HEK293 (cell line): ENCODE measurements around the gene ZNF326.

Experiments
- ZNF501 ChIP-seq: fragments of 450-650 bp; formaldehyde crosslinking; IDR thresholded peaks from 2 replicates; pipeline ENCODE4 v1.5.1; 2016; ENCODE audit warnings: missing biosample characterization, missing genetic modification characterization
- ZNF76 ChIP-seq: fragments of 450-650 bp; formaldehyde crosslinking; IDR thresholded peaks from 2 replicates; pipeline ENCODE4; 2016; ENCODE audit warnings: low read depth, missing biosample characterization, missing genetic modification characterization, borderline replicate concordance
- TF ChIP-seq, protein P1 (sequence below): fragments of 450-650 bp; formaldehyde crosslinking; IDR thresholded peaks from 2 replicates; pipeline ENCODE4 v1.5.1; 2016; ENCODE audit warnings: missing biosample characterization, missing genetic modification characterization

DNA sequence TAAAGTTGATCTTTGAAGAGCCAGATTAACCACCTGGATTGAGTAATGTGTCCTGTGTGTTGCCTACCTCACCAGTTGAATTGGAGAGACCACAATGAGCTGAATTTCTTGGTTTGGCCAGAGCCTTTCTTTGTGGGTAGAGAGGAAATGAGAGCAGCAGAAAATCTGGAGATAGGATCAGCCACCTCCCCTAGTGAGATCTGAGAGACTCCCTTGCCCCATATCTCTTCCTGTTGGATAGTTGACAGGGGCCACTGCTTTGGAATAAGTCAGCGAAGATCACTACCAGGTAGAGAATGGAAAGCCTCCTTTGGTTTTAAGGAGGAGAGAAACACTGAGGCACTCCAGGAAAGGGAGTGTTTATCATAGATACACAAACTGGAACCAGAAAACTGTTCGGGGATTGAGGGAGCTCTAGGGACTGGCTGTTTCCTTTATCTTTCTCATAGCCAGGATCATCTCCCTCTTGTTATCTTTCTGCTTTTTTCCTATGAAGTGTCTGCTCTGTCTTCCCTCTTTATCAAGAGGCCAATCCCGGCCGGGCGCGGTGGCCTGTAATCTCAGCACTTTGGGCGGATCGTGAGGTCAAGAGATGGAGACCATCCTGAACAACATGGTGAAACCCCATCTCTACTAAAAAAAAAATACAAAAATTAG lies 21.3 kb upstream of the ZNF326 start:
- TF ChIP-seq ZNF76 (no peak), ZNF501 (no peak)
- TF ChIP-seq, protein P1, sequence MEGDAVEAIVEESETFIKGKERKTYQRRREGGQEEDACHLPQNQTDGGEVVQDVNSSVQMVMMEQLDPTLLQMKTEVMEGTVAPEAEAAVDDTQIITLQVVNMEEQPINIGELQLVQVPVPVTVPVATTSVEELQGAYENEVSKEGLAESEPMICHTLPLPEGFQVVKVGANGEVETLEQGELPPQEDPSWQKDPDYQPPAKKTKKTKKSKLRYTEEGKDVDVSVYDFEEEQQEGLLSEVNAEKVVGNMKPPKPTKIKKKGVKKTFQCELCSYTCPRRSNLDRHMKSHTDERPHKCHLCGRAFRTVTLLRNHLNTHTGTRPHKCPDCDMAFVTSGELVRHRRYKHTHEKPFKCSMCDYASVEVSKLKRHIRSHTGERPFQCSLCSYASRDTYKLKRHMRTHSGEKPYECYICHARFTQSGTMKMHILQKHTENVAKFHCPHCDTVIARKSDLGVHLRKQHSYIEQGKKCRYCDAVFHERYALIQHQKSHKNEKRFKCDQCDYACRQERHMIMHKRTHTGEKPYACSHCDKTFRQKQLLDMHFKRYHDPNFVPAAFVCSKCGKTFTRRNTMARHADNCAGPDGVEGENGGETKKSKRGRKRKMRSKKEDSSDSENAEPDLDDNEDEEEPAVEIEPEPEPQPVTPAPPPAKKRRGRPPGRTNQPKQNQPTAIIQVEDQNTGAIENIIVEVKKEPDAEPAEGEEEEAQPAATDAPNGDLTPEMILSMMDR (tag by site-specific recombination): no peak
